ENCODE data around the gene KCNQ1OT1. TPM values are rescaled to one million over a fixed set of nuclear protein-coding genes. Genes with fewer than 3 reads are reported as not detected.

The KCNQ1OT1 gene
- total RNA-seq, 1 donor from 2014 or later: 2.3 TPM

DNA sequence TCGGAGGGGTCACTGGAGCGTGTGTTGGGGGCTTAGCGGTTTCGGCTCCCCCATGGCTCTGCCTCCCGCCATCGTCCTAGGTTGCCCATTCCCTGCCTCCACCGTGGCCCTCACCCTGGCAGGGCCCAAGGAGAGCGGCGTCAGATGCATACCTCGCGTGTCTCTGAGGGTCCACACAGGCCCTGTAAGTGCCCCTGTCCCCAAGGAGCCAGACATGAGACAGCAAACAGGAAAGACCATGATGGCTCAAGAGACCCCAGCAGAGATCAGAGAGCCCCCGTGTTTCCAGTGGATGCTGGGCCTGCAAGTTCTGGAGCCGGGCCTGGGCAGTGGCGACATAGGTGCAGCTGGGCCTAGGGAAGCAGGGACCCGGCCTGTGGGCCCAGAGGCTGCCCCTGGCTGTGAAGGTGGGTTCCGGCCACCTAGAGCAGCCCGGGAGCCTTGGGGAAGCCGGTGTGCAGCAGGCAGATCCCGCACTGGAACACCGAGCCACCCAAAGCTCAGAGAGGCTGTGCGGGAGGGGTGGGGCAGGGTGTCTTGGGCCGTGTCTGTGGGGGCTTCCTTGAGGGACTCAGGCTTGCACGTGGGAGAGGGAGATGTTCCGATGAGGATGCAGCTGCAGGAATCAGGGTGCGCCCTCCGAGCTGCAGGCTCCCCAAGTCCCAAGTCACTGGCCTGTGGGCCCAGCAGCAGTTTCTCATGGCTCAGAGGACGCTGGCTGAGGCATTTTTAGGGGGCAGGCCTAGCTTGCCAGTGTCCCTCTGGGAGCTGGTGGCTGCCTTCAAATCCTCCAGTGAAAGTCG is 126.4 kb downstream of the KCNQ1OT1 start:
- peaks cover 8% of the 10 kb centered on the region for H3K27me3 Mint-ChIP-seq (ENCODE audit: insufficient read depth, low read depth)
- no peak overlapping the region for H3K4me3 Mint-ChIP-seq

DNA sequence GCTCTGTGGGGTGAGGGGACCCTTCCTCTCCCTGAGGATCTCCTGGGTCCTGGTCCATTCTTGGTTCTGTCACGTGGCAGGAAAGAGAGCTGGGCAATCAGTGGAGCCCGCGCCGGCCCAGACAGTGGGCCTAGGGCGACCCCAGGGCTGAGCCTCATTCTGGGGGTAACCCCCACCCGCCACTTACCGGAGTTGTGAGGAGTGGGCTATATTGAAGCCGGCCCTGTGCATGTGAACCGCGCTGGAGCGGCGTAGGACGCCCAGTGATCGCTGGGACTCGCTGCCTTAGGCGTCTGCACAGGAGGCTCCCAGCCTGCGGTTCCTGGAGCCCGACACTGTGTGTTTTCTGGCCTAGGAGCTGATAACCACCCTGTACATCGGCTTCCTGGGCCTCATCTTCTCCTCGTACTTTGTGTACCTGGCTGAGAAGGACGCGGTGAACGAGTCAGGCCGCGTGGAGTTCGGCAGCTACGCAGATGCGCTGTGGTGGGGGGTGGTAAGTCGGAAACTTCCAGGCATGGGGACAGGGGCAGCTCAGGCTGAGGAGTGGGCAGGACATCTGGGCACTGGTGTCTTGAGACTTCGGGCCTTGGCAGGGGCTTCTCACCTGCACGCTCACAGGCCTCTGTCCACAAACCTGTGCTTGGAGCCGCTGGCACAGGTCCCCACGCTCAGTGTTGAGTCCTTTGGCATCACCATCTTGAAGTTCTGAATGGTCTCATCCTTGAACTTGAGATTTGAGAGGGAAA is 127.1 kb downstream of the KCNQ1OT1 start:
- Mint-ChIP-seq H3K4me3 (no peak overlapping the region), H3K4me1 (no peaks in the 10 kb centered on the region), H3K9me3 (no peaks in the 10 kb centered on the region), H3K27ac (no peak overlapping the region), H3K27me3 (ENCODE audit: insufficient read depth, low read depth) (peaks cover 8% of the 10 kb centered on the region), H3K36me3 (no peaks in the 10 kb centered on the region)
- DNase-seq (ENCODE audit: low spot score): no peak
- no peak for TF ChIP-seq CTCF (IDR thresholded peaks at IDR 0.05)
- no peak overlapping the region for H2AFZ ChIP-seq (replicated peaks)
- no peaks in the 10 kb centered on the region for H4K20me1 ChIP-seq (ENCODE audit: low read depth)
- H3K9ac ChIP-seq: no peak overlapping the region
- H3K36me3 ChIP-seq: no peaks in the 10 kb centered on the region
- no peak overlapping the region for H3K4me3 ChIP-seq
- H3K27me3 ChIP-seq: peaks cover 6% of the 10 kb centered on the region
- no peaks in the 10 kb centered on the region for H3K4me1 ChIP-seq
- H3F3A ChIP-seq (ENCODE audit: low read depth): no peaks in the 10 kb centered on the region
- H3K27ac ChIP-seq: no peak overlapping the region
- no peak overlapping the region for H3K4me2 ChIP-seq
- H3K9me3 ChIP-seq (ENCODE audit: low read depth): no peaks in the 10 kb centered on the region
- no peaks in the 10 kb centered on the region for H3K79me2 ChIP-seq (ENCODE audit: low read depth)

More for the DNA sequence above, 126.4 kb downstream of the KCNQ1OT1 start:
- H3K27ac ChIP-seq: no peak overlapping the region
- Mint-ChIP-seq H3K4me1 (no peaks in the 10 kb centered on the region), H3K27ac (no peak overlapping the region), H3K36me3 (no peaks in the 10 kb centered on the region), H3K9me3 (no peaks in the 10 kb centered on the region)
- H4K20me1 ChIP-seq (ENCODE audit: low read depth): no peaks in the 10 kb centered on the region
- H2AFZ ChIP-seq (replicated peaks): no peak overlapping the region
- H3F3A ChIP-seq (ENCODE audit: low read depth): no peaks in the 10 kb centered on the region
- H3K4me3 ChIP-seq: no peak overlapping the region
- DNase-seq (ENCODE audit: low spot score): no peak
- H3K9me3 ChIP-seq (ENCODE audit: low read depth): no peaks in the 10 kb centered on the region
- no peaks in the 10 kb centered on the region for H3K4me1 ChIP-seq
- no peak overlapping the region for H3K9ac ChIP-seq
- H3K36me3 ChIP-seq: no peaks in the 10 kb centered on the region
- H3K79me2 ChIP-seq (ENCODE audit: low read depth): no peaks in the 10 kb centered on the region
- no peak overlapping the region for H3K4me2 ChIP-seq
- no peak for TF ChIP-seq EZH2phosphoT487 (IDR thresholded peaks at IDR 0.05)
- TF ChIP-seq CTCF (IDR thresholded peaks at IDR 0.05): no peak
- TF ChIP-seq EZH2 (IDR thresholded peaks at IDR 0.05): no peak
- H3K27me3 ChIP-seq: peaks cover 5% of the 10 kb centered on the region

- Histone ChIP-seq H3K27me3 (peaks cover 11% of the 10 kb centered on the region), H3K9ac (no peak overlapping the region), H3K9me3 (ENCODE audit: low read depth) (no peaks in the 10 kb centered on the region), H3K4me2 (no peak overlapping the region), H3K4me3 (no peak overlapping the region), H3K79me2 (ENCODE audit: low read depth) (no peaks in the 10 kb centered on the region), H4K20me1 (ENCODE audit: low read depth) (no peaks in the 10 kb centered on the region), H3K4me1 (no peaks in the 10 kb centered on the region), H3K27ac (no peak overlapping the region), H3F3A (ENCODE audit: low read depth) (no peaks in the 10 kb centered on the region), H3K36me3 (no peaks in the 10 kb centered on the region), H2AFZ (replicated peaks) (no peak overlapping the region)
- Mint-ChIP-seq H3K4me3 (no peak overlapping the region), H3K9me3 (no peaks in the 10 kb centered on the region), H3K4me1 (no peaks in the 10 kb centered on the region), H3K36me3 (no peaks in the 10 kb centered on the region), H3K27me3 (ENCODE audit: insufficient read depth, low read depth) (peaks cover 8% of the 10 kb centered on the region), H3K27ac (no peak overlapping the region)
- DNase-seq (ENCODE audit: low spot score): no peak
- TF ChIP-seq EZH2phosphoT487 (IDR thresholded peaks at IDR 0.05) (no peak), CTCF (IDR thresholded peaks at IDR 0.05) (no peak), EZH2 (IDR thresholded peaks at IDR 0.05) (no peak)
Observed at GRCh38 chr11:2571598-2572281, 128.1 kb downstream of the KCNQ1OT1 start.
